LNCaP clone FGC (cell line): ENCODE results near the gene TMEM117.
"Not testable (repeated sequence)": the region's sequence is repeated elsewhere in the genome, so short reads cannot be mapped to it uniquely, and the experiment has no call there.

Source experiments
- DNase-seq: peaks from one replicate; pipeline ENCODE4 v3.0.0-alpha.2; 2011; ENCODE audit warnings: low read depth
- H3K4me3 ChIP-seq: 2 replicates; pipeline ENCODE4 v1.5.1; 2011; ENCODE audit warnings: mild to moderate bottlenecking, low read depth, low read length, control low read depth
- CTCF ChIP-seq: IDR thresholded peaks from 2 replicates; pipeline ENCODE4 v1.5.1; 2012; ENCODE audit warnings: mild to moderate bottlenecking; ENCODE audit not compliant: control insufficient read depth, insufficient read depth; ENCODE audit errors: extremely low read depth

Gene TMEM117

GRCh38 chr12:43856972-43857371 lies 21.1 kb downstream of the TMEM117 start:
- H3K4me3 ChIP-seq, result no peak overlapping the region
- no peak for DNase-seq
- TF ChIP-seq CTCF, result no peak

- peak; percentile 76 for DNase-seq
- no peak overlapping the region for H3K4me3 ChIP-seq
- no peak for TF ChIP-seq CTCF
These were observed 22.2 kb downstream of the TMEM117 start for GRCh38 chr12:43858096-43858495.

GRCh38 chr12:43858991-43859390 lies 23.1 kb downstream of the TMEM117 start:
- DNase-seq, result no peak
- TF ChIP-seq CTCF, result no peak
- H3K4me3 ChIP-seq, result no peak overlapping the region

- H3K4me3 ChIP-seq, result no peak overlapping the region
- no peak for DNase-seq
- TF ChIP-seq CTCF, result no peak
These were observed 25.3 kb downstream of the TMEM117 start for GRCh38 chr12:43861015-43861839.

GRCh38 chr12:43861840-43862150 lies 25.9 kb downstream of the TMEM117 start:
- DNase-seq, result no peak
- H3K4me3 ChIP-seq, result no peak overlapping the region
- no peak for TF ChIP-seq CTCF

GRCh38 chr12:43863770-43864366 lies 28.0 kb downstream of the TMEM117 start:
- no peak for TF ChIP-seq CTCF
- no peak overlapping the region for H3K4me3 ChIP-seq
- no peak for DNase-seq

GRCh38 chr12:43864557-43864956 lies 28.7 kb downstream of the TMEM117 start:
- DNase-seq, H3K4me3 ChIP-seq: not testable (repeated sequence)
